SU-DHL-6 (cell line): Measurements from ENCODE around the gene ANP32A.

Experiments
- CTCF ChIP-seq: fragments of 200-600 bp; sonication (generic); IDR thresholded peaks from one replicate; pipeline ENCODE4 v1.5.1; 2017; ENCODE audit warnings: antibody characterized with exemption, mild to moderate bottlenecking, low read length, moderate library complexity; ENCODE audit not compliant: insufficient read depth, poor library complexity, severe bottlenecking
- EZH2phosphoT487 ChIP-seq: fragments of 200-600 bp; sonication (generic), shearing (Covaris generic); conservative IDR thresholded peaks from 2 replicates; pipeline ENCODE4 v1.6.1; 2018; ENCODE audit warnings: mild to moderate bottlenecking, antibody characterized with exemption, low read length, moderate library complexity, mixed read lengths

GRCh38 chr15:68732451-68732850 lies 88.2 kb downstream of the ANP32A start:
- TF ChIP-seq CTCF: no peak
- no peak for TF ChIP-seq EZH2phosphoT487
